ENCODE data around the gene OR51E1.

The OR51E1 gene

DNA sequence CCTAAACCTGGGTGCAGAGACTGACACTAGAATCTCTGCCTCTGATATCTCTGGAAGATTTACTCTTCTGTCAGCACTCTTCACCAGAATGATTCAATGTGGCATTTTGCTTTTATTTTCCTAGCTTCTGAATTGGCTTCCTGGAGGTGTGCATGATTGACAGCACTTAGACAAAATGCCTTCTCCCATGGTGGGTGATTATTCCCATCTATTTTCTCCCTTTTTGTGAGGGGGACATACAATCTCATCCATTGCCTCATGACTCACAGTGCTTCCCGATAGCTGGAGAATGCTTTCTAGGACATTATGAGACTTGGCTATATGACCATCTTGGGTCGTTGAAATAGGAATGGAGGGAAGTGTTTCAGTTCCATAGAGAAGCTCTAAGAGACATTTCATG lies 31.8 kb upstream of the OR51E1 start:
- H3K9ac ChIP-seq (ENCODE audit: low read length) = no peak overlapping the region
- no peaks in the 10 kb centered on the region for H3K36me3 ChIP-seq (ENCODE audit: low read length)
- H3K27ac ChIP-seq (ENCODE audit: low read depth, low read length) = no peak overlapping the region
- TF ChIP-seq, protein P1, sequence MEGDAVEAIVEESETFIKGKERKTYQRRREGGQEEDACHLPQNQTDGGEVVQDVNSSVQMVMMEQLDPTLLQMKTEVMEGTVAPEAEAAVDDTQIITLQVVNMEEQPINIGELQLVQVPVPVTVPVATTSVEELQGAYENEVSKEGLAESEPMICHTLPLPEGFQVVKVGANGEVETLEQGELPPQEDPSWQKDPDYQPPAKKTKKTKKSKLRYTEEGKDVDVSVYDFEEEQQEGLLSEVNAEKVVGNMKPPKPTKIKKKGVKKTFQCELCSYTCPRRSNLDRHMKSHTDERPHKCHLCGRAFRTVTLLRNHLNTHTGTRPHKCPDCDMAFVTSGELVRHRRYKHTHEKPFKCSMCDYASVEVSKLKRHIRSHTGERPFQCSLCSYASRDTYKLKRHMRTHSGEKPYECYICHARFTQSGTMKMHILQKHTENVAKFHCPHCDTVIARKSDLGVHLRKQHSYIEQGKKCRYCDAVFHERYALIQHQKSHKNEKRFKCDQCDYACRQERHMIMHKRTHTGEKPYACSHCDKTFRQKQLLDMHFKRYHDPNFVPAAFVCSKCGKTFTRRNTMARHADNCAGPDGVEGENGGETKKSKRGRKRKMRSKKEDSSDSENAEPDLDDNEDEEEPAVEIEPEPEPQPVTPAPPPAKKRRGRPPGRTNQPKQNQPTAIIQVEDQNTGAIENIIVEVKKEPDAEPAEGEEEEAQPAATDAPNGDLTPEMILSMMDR (IDR thresholded peaks at IDR 0.05; ENCODE audit: insufficient read depth, low read length, poor library complexity, severe bottlenecking) = no peak
- TF ChIP-seq EZH2phosphoT487 (conservative IDR thresholded peaks at IDR 0.05; ENCODE audit: low read length) = no peak
- H3K27me3 ChIP-seq (ENCODE audit: low read length) = no peaks in the 10 kb centered on the region; the same call in 1 of the 2 replicates
- no peaks in the 10 kb centered on the region for H3K9me3 ChIP-seq (ENCODE audit: insufficient read depth, low read length)
- H3K79me2 ChIP-seq (ENCODE audit: insufficient read depth, low read length) = peaks cover 7% of the 10 kb centered on the region; the same call in 1 of the 2 replicates
- H4K20me1 ChIP-seq (ENCODE audit: low read depth, low read length) = no peaks in the 10 kb centered on the region
- H3F3A ChIP-seq (ENCODE audit: insufficient read depth) = no peaks in the 10 kb centered on the region
- H3K4me3 ChIP-seq (ENCODE audit: insufficient read depth, low read length, poor library complexity, severe bottlenecking) = no peak overlapping the region
- no peak overlapping the region for H2AFZ ChIP-seq (ENCODE audit: low read depth, low read length, severe bottlenecking)
- no peak overlapping the region for H3K4me2 ChIP-seq (ENCODE audit: low read depth, low read length, poor library complexity, severe bottlenecking)
- no peaks in the 10 kb centered on the region for H3K9me2 ChIP-seq (replicated peaks; ENCODE audit: insufficient read depth, low read length)

DNA sequence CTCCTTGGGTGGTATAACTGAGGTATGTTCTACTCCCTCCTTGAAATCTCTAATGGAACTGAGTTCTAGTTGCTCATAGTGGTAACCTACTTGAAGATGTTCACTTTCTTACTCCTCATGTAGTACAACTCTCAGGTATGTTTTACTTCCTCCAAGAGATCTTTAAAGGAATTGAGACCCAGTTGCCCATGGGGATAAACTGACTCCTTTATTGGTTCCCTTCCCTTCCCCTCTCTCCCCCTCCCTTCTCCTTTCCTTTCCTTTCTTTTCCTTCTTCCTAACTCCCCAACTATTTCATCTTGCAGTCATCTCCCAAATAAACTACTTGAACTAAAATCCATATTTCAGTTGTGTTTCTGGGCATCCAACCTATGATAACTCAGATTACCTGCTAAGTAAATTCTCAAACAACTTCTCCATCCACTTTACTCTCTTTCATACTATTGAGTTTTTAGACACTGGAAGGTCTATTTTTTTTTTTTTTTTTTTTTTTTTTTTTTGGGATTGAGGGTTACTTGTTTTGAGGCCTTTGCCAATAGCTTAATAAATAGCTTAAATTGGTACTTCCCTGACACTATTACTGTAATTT lies 27.8 kb upstream of the OR51E1 start:
- no peaks in the 10 kb centered on the region for H3F3A ChIP-seq (ENCODE audit: insufficient read depth)
- no peaks in the 10 kb centered on the region for H3K36me3 ChIP-seq (ENCODE audit: low read length)
- no peak overlapping the region for H3K4me3 ChIP-seq (ENCODE audit: insufficient read depth, low read length, poor library complexity, severe bottlenecking)
- no peaks in the 10 kb centered on the region for H3K9me3 ChIP-seq (ENCODE audit: insufficient read depth, low read length)
- TF ChIP-seq EZH2phosphoT487 (conservative IDR thresholded peaks at IDR 0.05; ENCODE audit: low read length) = no peak
- TF ChIP-seq, protein P1 (IDR thresholded peaks at IDR 0.05; ENCODE audit: insufficient read depth, low read length, poor library complexity, severe bottlenecking) = no peak
- H3K27me3 ChIP-seq (ENCODE audit: low read length) = no peaks in the 10 kb centered on the region; the same call in 1 of the 2 replicates
- H4K20me1 ChIP-seq (ENCODE audit: low read depth, low read length) = no peaks in the 10 kb centered on the region
- H3K79me2 ChIP-seq (ENCODE audit: insufficient read depth, low read length) = no peaks in the 10 kb centered on the region
- H3K9ac ChIP-seq (ENCODE audit: low read length) = no peak overlapping the region
- no peak overlapping the region for H3K4me2 ChIP-seq (ENCODE audit: low read depth, low read length, poor library complexity, severe bottlenecking)
- no peak overlapping the region for H2AFZ ChIP-seq (ENCODE audit: low read depth, low read length, severe bottlenecking)
- H3K9me2 ChIP-seq (replicated peaks; ENCODE audit: insufficient read depth, low read length) = no peaks in the 10 kb centered on the region
- H3K27ac ChIP-seq (ENCODE audit: low read depth, low read length) = no peak overlapping the region

DNA sequence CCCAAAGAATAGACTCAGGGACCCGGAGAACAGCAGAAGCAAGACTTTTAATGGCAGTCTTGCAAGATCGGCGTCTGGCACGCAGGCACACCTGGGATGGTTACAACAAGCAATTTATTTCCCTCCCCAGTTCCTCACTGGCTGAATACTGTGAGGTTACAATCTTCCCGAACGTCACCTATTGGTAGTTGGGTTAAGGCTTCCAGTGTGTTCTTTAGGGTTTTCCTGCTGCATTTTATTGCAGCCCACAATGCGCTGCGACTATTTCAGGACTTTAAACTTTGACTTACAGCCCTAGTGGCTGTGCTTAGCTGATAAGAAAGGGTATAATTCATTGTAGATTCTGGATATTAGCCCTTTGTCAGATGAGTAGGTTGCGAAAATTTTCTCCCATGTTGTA lies 24.3 kb upstream of the OR51E1 start:
- no peak overlapping the region for H3K27ac ChIP-seq (ENCODE audit: low read depth, low read length)
- TF ChIP-seq, protein P1 (IDR thresholded peaks at IDR 0.05; ENCODE audit: insufficient read depth, low read length, poor library complexity, severe bottlenecking) = no peak
- TF ChIP-seq EZH2phosphoT487 (conservative IDR thresholded peaks at IDR 0.05; ENCODE audit: low read length) = no peak
- H3F3A ChIP-seq (ENCODE audit: insufficient read depth) = no peaks in the 10 kb centered on the region
- H2AFZ ChIP-seq (ENCODE audit: low read depth, low read length, severe bottlenecking) = no peak overlapping the region
- no peak overlapping the region for H3K4me2 ChIP-seq (ENCODE audit: low read depth, low read length, poor library complexity, severe bottlenecking)
- H3K9ac ChIP-seq (ENCODE audit: low read length) = no peak overlapping the region
- H3K4me3 ChIP-seq (ENCODE audit: insufficient read depth, low read length, poor library complexity, severe bottlenecking) = no peak overlapping the region
- H3K9me3 ChIP-seq (ENCODE audit: insufficient read depth, low read length) = no peaks in the 10 kb centered on the region
- no peaks in the 10 kb centered on the region for H4K20me1 ChIP-seq (ENCODE audit: low read depth, low read length)
- H3K27me3 ChIP-seq (ENCODE audit: low read length) = no peaks in the 10 kb centered on the region
- no peaks in the 10 kb centered on the region for H3K36me3 ChIP-seq (ENCODE audit: low read length)
- no peaks in the 10 kb centered on the region for H3K79me2 ChIP-seq (ENCODE audit: insufficient read depth, low read length)
- H3K9me2 ChIP-seq (replicated peaks; ENCODE audit: insufficient read depth, low read length) = no peaks in the 10 kb centered on the region
